Sciatic nerve (tissue), 2 donors: ENCODE data around the gene GABRB3. TPM values are rescaled to one million over a fixed set of nuclear protein-coding genes. Genes with fewer than 3 reads are reported as not detected.
A peak's percentile ranks its signal among the peaks of the same experiment; 100 is the strongest.

ENCODE experiments used
- ATAC-seq: fragments of 200-7000 bp; cut with Tn5 transposase; one replicate; pipeline ENCODE4 v1.9.1; 2020; ENCODE audit warnings: mild to moderate bottlenecking, moderate library complexity
- DNase-seq: peaks from one replicate; pipeline ENCODE4 v3.0.0-alpha.2; 2020; ENCODE audit warnings: low spot score
- intact Hi-C: fragments of 100-400 bp; cut with DNase I; formaldehyde crosslinking; loops from one replicate; pipeline ENCODE4 v1.14.2; 2022
- total RNA-seq: library from RNA; stranded (reverse); fragmentation: NEBNext Ultra II Directional; extraction: Animal tissue kit (Norgen Biotek cat#: 25700); gene quantifications from one replicate; pipeline ENCODE4 v1.2.1, GENCODE V29; 2021
- donor health status: DM: no; HTN: no; CAD: no.
- donor health status: DM: no; HTN: no; CAD: no.

Gene GABRB3
- total RNA-seq, 1 donor from 2014 or later, result 4.5 TPM

GRCh38 chr15:26640601-26641000 is 132.3 kb downstream of the GABRB3 start:
- intact Hi-C loops, result no loop called here
- ATAC-seq (no peak), DNase-seq (no peak)

- DNase-seq (no peak), ATAC-seq (no peak)
- intact Hi-C loops, result no loop called here
These were observed 132.9 kb downstream of the GABRB3 start for GRCh38 chr15:26639966-26640365.

GRCh38 chr15:26635614-26636013 is 137.3 kb downstream of the GABRB3 start:
- DNase-seq (no peak), ATAC-seq (no peak)
- intact Hi-C loops, result no loop called here

- ATAC-seq (no peak), DNase-seq (no peak)
- intact Hi-C loops, result no loop called here
These were observed 137.8 kb downstream of the GABRB3 start for GRCh38 chr15:26635105-26635504.

GRCh38 chr15:26634319-26634718 is 138.5 kb downstream of the GABRB3 start:
- DNase-seq (no peak), ATAC-seq (no peak)
- intact Hi-C loops, result no loop called here

GRCh38 chr15:26632500-26632899 is 140.4 kb downstream of the GABRB3 start:
- no peak for ATAC-seq
- no peak for DNase-seq
- intact Hi-C loops, result no loop called here

GRCh38 chr15:26631894-26632293 is 141.0 kb downstream of the GABRB3 start:
- intact Hi-C loops, result no loop called here
- DNase-seq, result no peak
- no peak for ATAC-seq

GRCh38 chr15:26630857-26631256 is 142.0 kb downstream of the GABRB3 start:
- no peak for DNase-seq
- no peak for ATAC-seq
- intact Hi-C loops, result no loop called here

GRCh38 chr15:26628879-26629529 is 143.9 kb downstream of the GABRB3 start:
- DNase-seq (peak; percentile 67), ATAC-seq (peak; percentile 73)
- intact Hi-C loops, result no loop called here

- ATAC-seq (no peak), DNase-seq (no peak)
- intact Hi-C loops, result no loop called here
These were observed 144.8 kb downstream of the GABRB3 start for GRCh38 chr15:26628071-26628470.

- no peak for ATAC-seq
- intact Hi-C loops, result no loop called here
- no peak for DNase-seq
These were observed 148.7 kb downstream of the GABRB3 start for GRCh38 chr15:26624128-26624527.

GRCh38 chr15:26623071-26623470 is 149.8 kb downstream of the GABRB3 start:
- no peak for DNase-seq
- ATAC-seq, result no peak

GRCh38 chr15:26621816-26622215 is 151.1 kb downstream of the GABRB3 start:
- intact Hi-C loops, result no loop called here
- DNase-seq, result no peak
- ATAC-seq, result no peak

More at GRCh38 chr15:26623071-26623470, 149.8 kb downstream of the GABRB3 start:
- intact Hi-C loops, result no loop called here

- ATAC-seq (no peak), DNase-seq (no peak)
- intact Hi-C loops, result no loop called here
These were observed 152.1 kb downstream of the GABRB3 start for GRCh38 chr15:26620528-26621458.

- intact Hi-C loops, result no loop called here
- ATAC-seq (no peak), DNase-seq (no peak)
These were observed 157.0 kb downstream of the GABRB3 start for GRCh38 chr15:26615927-26616302.

- ATAC-seq (no peak), DNase-seq (no peak)
- intact Hi-C loops, result no loop called here
These were observed 157.5 kb downstream of the GABRB3 start for GRCh38 chr15:26615188-26615926.

- intact Hi-C loops, result no loop called here
- ATAC-seq, result no peak
- no peak for DNase-seq
These were observed 158.1 kb downstream of the GABRB3 start for GRCh38 chr15:26614734-26615133.

GRCh38 chr15:26598704-26599103 is 174.2 kb downstream of the GABRB3 start:
- ATAC-seq, result no peak

GRCh38 chr15:26595611-26596010 is 177.3 kb downstream of the GABRB3 start:
- ATAC-seq, result no peak
- DNase-seq, result no peak
- intact Hi-C loops, result no loop called here

More at GRCh38 chr15:26598704-26599103, 174.2 kb downstream of the GABRB3 start:
- intact Hi-C loops, result no loop called here
- no peak for DNase-seq

GRCh38 chr15:26590676-26591075 is 182.2 kb downstream of the GABRB3 start:
- intact Hi-C loops, result no loop called here
- ATAC-seq (no peak), DNase-seq (no peak)
